Measurements from ENCODE around the gene PRDM16. TPM values are rescaled to one million over a fixed set of nuclear protein-coding genes. Genes with fewer than 3 reads are reported as not detected.
"Not testable (repeated sequence)": the region's sequence is repeated elsewhere in the genome, so short reads cannot be mapped to it uniquely, and the experiment has no call there.

PRDM16 gene
- polyA plus RNA-seq, 2 donors = 0.15 to 0.28 TPM

DNA sequence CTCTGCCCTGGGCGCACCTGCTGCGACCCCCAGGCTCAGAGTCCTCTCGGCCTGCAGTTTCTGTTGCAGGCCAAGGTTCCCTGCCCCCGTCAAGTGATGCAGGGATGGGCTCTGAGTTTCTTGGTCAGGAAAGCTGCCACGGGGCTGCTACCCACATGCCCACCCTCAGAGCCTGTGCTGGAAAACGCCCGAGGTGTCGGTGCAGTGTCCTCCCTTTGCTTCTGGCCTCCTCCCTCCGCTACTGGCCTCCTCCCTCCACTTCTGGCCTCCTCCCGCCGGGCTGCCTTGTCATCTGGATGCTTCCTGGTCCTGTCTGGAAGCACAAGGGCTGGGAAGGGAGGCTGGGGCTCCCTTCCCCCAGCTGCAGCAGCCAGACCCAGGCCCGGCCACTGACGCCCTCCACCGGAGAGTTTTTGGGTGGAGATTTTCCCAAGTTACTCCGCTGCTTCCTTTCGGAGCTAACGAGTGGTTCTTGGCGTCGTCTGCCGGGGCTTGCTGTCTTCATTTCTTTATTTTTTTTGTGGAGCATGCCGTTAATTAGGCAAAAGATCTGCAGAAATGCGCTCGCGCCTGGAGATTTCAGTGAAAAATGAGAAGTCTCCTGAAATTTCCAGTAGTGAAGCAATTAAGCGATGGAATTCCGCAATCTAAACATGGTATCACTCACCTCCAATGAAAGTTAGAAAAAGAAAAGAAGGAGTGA, 17.4 kb downstream of the PRDM16 start:
- no peak overlapping the region for H3K4me3 ChIP-seq (ENCODE audit: low read depth in 1 of 2, low read length in 2 of 2)

DNA sequence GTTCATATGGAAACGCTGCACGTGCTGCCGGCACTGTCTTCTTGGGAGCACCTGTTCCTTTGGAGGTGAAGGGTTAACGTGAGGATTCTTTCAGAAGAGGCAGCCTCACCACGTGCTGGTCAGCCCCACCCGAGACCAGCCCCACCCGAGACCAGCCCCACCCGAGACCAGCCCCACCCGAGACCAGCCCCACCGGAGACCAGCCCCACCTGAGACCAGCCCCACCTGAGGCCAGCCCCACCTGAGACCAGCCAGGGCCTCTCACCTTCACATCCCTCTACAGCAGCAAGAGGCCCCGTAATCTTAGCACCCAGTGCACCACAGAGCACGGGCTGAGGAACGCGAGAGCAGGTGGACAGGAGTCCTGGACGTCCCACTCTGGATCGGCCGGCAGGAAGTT, 18.0 kb downstream of the PRDM16 start:
- Histone ChIP-seq H3K4me1 (ENCODE audit: control insufficient read depth in 2 of 2, insufficient read depth in 2 of 2, low read length in 1 of 2) (no peaks in the 10 kb centered on the region), H3K27ac (ENCODE audit: low read depth in 2 of 2, low read length in 1 of 2) (no peak overlapping the region), H3K36me3 (ENCODE audit: control insufficient read depth in 2 of 2, insufficient read depth in 2 of 2, low read length in 1 of 2) (no peaks in the 10 kb centered on the region), H3K9me3 (ENCODE audit: control insufficient read depth in 2 of 2, insufficient read depth in 1 of 2, low read depth in 1 of 2, low read length in 1 of 2) (no peaks in the 10 kb centered on the region), H3K27me3 (ENCODE audit: control insufficient read depth in 1 of 2, insufficient read depth in 2 of 2, low read length in 2 of 2) (no peaks in the 10 kb centered on the region), H3K4me3 (ENCODE audit: low read depth in 1 of 2, low read length in 2 of 2) (no peak overlapping the region)
- WGBS, 2 donors = 62 to 70% methylated on average over 17 of the region's 17 CpGs

More for the DNA sequence above, 17.4 kb downstream of the PRDM16 start:
- H3K27ac ChIP-seq (ENCODE audit: low read depth in 2 of 2, low read length in 1 of 2) = no peak overlapping the region
- no peaks in the 10 kb centered on the region for H3K36me3 ChIP-seq (ENCODE audit: control insufficient read depth in 2 of 2, insufficient read depth in 2 of 2, low read length in 1 of 2)
- no peaks in the 10 kb centered on the region for H3K4me1 ChIP-seq (ENCODE audit: control insufficient read depth in 2 of 2, insufficient read depth in 2 of 2, low read length in 1 of 2)
- 86% methylated on average over 25 to 26 of the region's 26 CpGs for WGBS, 2 donors
- no peaks in the 10 kb centered on the region for H3K9me3 ChIP-seq (ENCODE audit: control insufficient read depth in 2 of 2, insufficient read depth in 1 of 2, low read depth in 1 of 2, low read length in 1 of 2)
- no peaks in the 10 kb centered on the region for H3K27me3 ChIP-seq (ENCODE audit: control insufficient read depth in 1 of 2, insufficient read depth in 2 of 2, low read length in 2 of 2)

DNA sequence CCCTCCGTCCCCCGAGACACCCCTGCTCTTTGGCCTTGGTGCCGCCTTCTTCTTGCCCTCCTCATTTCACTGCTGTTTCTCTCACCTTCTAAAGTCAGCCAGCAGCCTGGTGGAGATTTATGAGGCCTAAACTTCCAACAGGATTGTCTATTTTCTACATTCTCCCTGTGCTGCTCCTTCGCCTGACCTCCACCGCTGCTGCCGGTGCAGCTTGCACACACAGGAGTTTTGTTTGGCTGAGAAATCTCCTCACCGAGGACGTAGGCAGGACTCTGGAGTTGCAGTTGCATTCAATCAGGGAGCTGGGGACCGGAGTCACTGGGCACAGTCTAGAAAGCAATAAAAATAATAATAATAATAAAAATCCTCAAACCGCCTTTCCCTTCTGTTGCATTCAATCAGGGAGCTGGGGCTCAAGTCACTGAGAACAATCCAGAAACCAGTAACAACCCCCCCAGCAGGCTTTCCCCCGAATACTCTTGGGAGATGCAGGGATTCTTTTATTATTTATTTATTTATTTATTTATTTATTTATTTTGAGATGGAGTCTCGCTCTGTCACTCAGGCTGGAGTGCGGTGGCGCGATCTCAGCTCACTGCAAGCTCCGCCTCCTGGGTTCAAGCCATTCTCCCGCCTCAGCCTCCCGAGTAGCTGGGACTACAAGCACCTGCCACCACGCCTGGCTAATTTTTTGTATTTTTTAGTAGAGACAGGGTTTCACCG, 19.1 kb downstream of the PRDM16 start:
- not testable (repeated sequence) for H3K9me3 ChIP-seq (ENCODE audit: control insufficient read depth in 2 of 2, insufficient read depth in 1 of 2, low read depth in 1 of 2, low read length in 1 of 2); H3K27ac ChIP-seq (ENCODE audit: low read depth in 2 of 2, low read length in 1 of 2); H3K4me1 ChIP-seq (ENCODE audit: control insufficient read depth in 2 of 2, insufficient read depth in 2 of 2, low read length in 1 of 2); H3K4me3 ChIP-seq (ENCODE audit: low read depth in 1 of 2, low read length in 2 of 2); H3K36me3 ChIP-seq (ENCODE audit: control insufficient read depth in 2 of 2, insufficient read depth in 2 of 2, low read length in 1 of 2); H3K27me3 ChIP-seq (ENCODE audit: control insufficient read depth in 1 of 2, insufficient read depth in 2 of 2, low read length in 2 of 2)
- 84% methylated on average over 20 of the region's 20 CpGs for WGBS, 2 donors

DNA sequence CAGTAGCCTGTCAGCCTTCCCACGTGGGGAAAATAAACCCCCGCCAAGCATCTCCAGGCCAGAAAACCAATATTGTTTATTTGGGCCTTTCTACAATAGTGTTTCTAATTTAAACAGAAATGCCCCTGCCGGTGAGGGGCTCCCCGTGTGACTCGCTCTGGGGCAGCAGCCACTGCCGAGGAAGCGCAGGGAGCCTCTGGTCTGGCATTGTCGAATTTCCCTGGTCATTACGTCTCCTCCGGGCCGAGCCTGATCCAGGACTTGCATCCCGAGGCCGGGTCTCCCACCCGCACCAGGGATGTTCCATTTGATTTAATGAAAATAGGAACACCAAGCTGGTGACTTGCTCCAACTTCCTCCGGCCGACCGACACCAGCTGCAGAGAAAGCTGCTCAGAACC, 20.5 kb downstream of the PRDM16 start:
- Histone ChIP-seq H3K36me3 (ENCODE audit: control insufficient read depth in 2 of 2, insufficient read depth in 2 of 2, low read length in 1 of 2) (no peaks in the 10 kb centered on the region), H3K4me3 (ENCODE audit: low read depth in 1 of 2, low read length in 2 of 2) (no peak overlapping the region), H3K9me3 (ENCODE audit: control insufficient read depth in 2 of 2, insufficient read depth in 1 of 2, low read depth in 1 of 2, low read length in 1 of 2) (no peaks in the 10 kb centered on the region), H3K27ac (ENCODE audit: low read depth in 2 of 2, low read length in 1 of 2) (no peak overlapping the region), H3K4me1 (ENCODE audit: control insufficient read depth in 2 of 2, insufficient read depth in 2 of 2, low read length in 1 of 2) (no peaks in the 10 kb centered on the region), H3K27me3 (ENCODE audit: control insufficient read depth in 1 of 2, insufficient read depth in 2 of 2, low read length in 2 of 2) (no peaks in the 10 kb centered on the region)
- 78 to 88% methylated on average over 17 of the region's 17 CpGs for WGBS, 2 donors

DNA sequence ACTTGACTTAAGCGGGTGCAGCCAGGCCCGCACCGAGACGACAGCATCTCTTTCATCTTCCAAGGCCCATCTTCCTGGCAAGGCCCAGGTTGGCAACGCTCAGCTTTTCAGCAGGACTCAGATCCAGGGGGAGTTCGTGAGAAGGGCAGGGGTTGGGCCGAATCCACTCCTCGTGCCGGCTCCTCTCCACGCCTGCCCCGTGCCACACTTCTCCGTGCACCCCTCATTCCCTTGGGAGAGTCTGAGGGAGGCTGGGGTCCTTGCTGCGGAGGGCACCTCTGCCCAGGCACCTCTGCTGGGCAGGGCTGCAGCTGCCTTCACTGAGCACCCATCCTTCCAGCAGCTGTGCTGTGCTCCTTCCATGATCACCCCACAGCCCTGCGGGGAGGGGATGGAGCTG, 22.3 kb downstream of the PRDM16 start:
- no peaks in the 10 kb centered on the region for H3K36me3 ChIP-seq (ENCODE audit: control insufficient read depth in 2 of 2, insufficient read depth in 2 of 2, low read length in 1 of 2)
- no peaks in the 10 kb centered on the region for H3K4me1 ChIP-seq (ENCODE audit: control insufficient read depth in 2 of 2, insufficient read depth in 2 of 2, low read length in 1 of 2)
- no peaks in the 10 kb centered on the region for H3K27me3 ChIP-seq (ENCODE audit: control insufficient read depth in 1 of 2, insufficient read depth in 2 of 2, low read length in 2 of 2)
- no peaks in the 10 kb centered on the region for H3K9me3 ChIP-seq (ENCODE audit: control insufficient read depth in 2 of 2, insufficient read depth in 1 of 2, low read depth in 1 of 2, low read length in 1 of 2)
- no peak overlapping the region for H3K27ac ChIP-seq (ENCODE audit: low read depth in 2 of 2, low read length in 1 of 2)
- WGBS, 2 donors = 89 to 90% methylated on average over 11 to 14 of the region's 14 CpGs
- H3K4me3 ChIP-seq (ENCODE audit: low read depth in 1 of 2, low read length in 2 of 2) = no peak overlapping the region

DNA sequence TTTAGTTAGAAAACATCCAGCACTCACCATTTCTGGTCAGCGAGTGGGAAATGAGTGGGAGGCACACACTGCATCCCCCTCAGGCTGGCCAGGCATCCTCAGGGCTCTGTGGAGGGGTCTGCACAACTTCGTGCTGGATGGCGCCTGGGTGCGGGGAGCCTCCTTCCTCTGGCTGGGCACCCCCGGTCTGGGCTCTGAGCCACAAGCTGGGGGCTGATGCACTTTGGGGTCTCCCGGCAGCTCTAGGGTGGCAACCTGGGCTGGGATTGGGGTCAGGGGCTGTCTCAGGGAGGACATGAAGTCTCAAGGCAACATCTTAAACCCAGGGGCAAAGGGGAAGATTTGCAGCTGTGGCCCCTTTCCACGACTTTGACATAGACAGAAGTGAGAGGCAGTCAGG, 23.5 kb downstream of the PRDM16 start:
- no peak overlapping the region for H3K27ac ChIP-seq (ENCODE audit: low read depth in 2 of 2, low read length in 1 of 2)
- no peaks in the 10 kb centered on the region for H3K9me3 ChIP-seq (ENCODE audit: control insufficient read depth in 2 of 2, insufficient read depth in 1 of 2, low read depth in 1 of 2, low read length in 1 of 2)
- 82 to 83% methylated on average over 7 of the region's 7 CpGs for WGBS, 2 donors
- H3K4me1 ChIP-seq (ENCODE audit: control insufficient read depth in 2 of 2, insufficient read depth in 2 of 2, low read length in 1 of 2) = no peaks in the 10 kb centered on the region
- H3K36me3 ChIP-seq (ENCODE audit: control insufficient read depth in 2 of 2, insufficient read depth in 2 of 2, low read length in 1 of 2) = no peaks in the 10 kb centered on the region
- H3K4me3 ChIP-seq (ENCODE audit: low read depth in 1 of 2, low read length in 2 of 2) = no peak overlapping the region
- no peaks in the 10 kb centered on the region for H3K27me3 ChIP-seq (ENCODE audit: control insufficient read depth in 1 of 2, insufficient read depth in 2 of 2, low read length in 2 of 2)

DNA sequence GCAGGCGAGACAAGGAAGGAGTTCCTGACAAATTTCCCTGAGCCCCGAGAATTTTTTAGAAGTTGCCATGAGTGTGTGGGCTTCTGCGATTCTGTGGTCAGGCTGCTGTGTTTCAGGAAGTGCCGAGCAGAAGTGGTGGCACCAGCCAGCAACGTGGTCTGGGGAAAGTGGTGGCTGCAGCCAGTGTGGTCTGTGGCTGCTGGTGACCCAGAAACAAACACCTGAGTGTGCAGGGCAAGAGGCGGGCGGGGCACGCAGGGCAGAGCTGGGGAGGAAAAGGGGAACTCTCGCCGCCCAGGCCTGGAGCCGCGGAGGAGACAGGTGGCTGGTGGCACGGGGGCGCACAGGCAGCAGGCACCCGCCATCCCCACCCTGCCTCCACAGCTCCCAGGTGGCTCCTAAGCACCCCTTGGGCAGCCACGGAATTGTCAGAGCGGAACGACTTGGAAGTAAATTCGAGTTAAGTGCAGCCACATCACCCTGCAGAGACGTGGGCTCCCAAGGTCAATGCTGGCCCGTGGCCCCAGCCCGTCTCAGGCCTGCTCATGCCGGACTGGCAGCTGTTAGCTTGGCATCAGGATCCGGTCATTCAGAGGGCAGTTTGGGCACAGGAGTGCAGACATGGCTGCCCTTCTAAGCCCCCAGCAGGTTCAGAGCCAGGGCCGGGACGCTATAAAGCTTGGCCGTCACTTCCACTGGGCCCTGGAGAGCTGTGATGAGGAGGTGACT, 25.1 kb downstream of the PRDM16 start:
- WGBS, 2 donors = 58 to 67% methylated on average over 27 of the region's 27 CpGs
- Histone ChIP-seq H3K27ac (ENCODE audit: low read depth in 2 of 2, low read length in 1 of 2) (no peak overlapping the region), H3K36me3 (ENCODE audit: control insufficient read depth in 2 of 2, insufficient read depth in 2 of 2, low read length in 1 of 2) (no peaks in the 10 kb centered on the region)

DNA sequence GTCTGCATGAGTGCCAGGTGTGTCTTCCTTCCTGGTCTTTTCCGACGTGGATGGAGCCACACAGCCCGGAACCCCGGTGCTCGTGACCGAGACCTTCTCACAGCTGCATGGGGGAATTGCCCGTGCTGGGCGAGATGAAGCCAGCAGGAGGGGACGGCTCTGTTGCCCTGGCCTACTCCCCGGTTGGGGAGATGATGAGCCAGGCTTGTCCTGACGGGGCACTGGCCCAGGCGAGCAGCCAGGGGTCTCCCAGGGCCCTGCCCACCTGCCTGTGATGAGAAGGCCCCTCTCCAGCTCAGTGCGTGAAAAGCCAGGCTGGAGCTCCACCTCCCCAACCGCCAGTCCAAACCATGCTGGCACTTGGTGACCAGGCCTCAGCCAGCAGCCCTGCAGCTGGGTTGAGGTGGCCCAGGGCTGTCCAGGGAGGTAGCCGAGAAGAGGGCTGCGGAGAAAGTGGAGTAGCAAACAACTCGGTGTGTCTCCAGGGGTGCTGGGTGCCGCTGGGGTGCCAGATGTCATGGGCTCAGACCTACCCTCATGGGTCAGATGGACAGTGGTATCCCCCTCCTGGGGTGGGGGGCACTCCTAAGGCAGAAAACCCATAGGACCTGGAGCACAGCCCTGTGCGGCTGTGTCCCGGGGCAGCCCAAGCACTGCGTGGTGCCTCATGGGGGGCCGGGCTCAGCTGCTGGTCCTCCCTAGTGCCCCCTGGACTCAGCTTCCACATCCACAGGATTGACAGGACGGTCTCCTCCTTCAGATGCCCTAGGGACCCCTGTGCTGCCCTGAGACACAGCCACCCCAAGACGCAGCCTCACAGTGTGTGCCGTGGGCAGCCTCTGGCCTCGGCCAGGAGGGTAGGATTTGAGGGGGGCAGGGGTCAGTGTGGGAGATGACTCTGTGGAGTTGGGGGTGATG, 26.1 kb downstream of the PRDM16 start:
- no peaks in the 10 kb centered on the region for H3K36me3 ChIP-seq (ENCODE audit: control insufficient read depth in 2 of 2, insufficient read depth in 2 of 2, low read length in 1 of 2)
- no peaks in the 10 kb centered on the region for H3K4me1 ChIP-seq (ENCODE audit: control insufficient read depth in 2 of 2, insufficient read depth in 2 of 2, low read length in 1 of 2)
- no peak overlapping the region for H3K27ac ChIP-seq (ENCODE audit: low read depth in 2 of 2, low read length in 1 of 2)
- H3K9me3 ChIP-seq (ENCODE audit: control insufficient read depth in 2 of 2, insufficient read depth in 1 of 2, low read depth in 1 of 2, low read length in 1 of 2) = no peaks in the 10 kb centered on the region
- no peak overlapping the region for H3K4me3 ChIP-seq (ENCODE audit: low read depth in 1 of 2, low read length in 2 of 2)
- 84 to 85% methylated on average over 26 of the region's 26 CpGs for WGBS, 2 donors
- H3K27me3 ChIP-seq (ENCODE audit: control insufficient read depth in 1 of 2, insufficient read depth in 2 of 2, low read length in 2 of 2) = no peaks in the 10 kb centered on the region

More for the DNA sequence above, 25.1 kb downstream of the PRDM16 start:
- H3K4me3 ChIP-seq (ENCODE audit: low read depth in 1 of 2, low read length in 2 of 2) = no peak overlapping the region
- no peaks in the 10 kb centered on the region for H3K27me3 ChIP-seq (ENCODE audit: control insufficient read depth in 1 of 2, insufficient read depth in 2 of 2, low read length in 2 of 2)
- H3K9me3 ChIP-seq (ENCODE audit: control insufficient read depth in 2 of 2, insufficient read depth in 1 of 2, low read depth in 1 of 2, low read length in 1 of 2) = no peaks in the 10 kb centered on the region
- no peaks in the 10 kb centered on the region for H3K4me1 ChIP-seq (ENCODE audit: control insufficient read depth in 2 of 2, insufficient read depth in 2 of 2, low read length in 1 of 2)

DNA sequence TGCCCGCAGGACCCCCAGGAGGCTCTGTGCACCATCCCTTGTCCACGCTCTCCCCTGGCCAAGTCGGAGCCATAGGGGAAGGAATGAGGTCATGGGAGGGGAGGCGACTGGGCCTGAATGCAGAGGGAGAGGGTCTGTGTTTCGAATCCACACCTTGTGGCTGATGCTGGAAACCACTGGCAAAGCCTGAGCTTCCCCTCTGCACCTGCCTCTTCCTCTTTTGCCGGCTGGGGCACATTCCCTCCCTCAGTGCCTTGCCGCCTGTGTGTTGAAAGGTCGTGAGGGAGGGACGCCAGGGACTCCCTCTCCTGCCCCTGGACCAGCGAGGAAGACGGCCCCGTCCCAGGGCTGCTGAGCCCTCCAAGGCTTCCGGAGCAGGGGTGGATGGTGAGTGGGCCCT, 27.3 kb downstream of the PRDM16 start:
- no peaks in the 10 kb centered on the region for H3K4me1 ChIP-seq (ENCODE audit: control insufficient read depth in 2 of 2, insufficient read depth in 2 of 2, low read length in 1 of 2)
- no peaks in the 10 kb centered on the region for H3K36me3 ChIP-seq (ENCODE audit: control insufficient read depth in 2 of 2, insufficient read depth in 2 of 2, low read length in 1 of 2)
- H3K9me3 ChIP-seq (ENCODE audit: control insufficient read depth in 2 of 2, insufficient read depth in 1 of 2, low read depth in 1 of 2, low read length in 1 of 2) = no peaks in the 10 kb centered on the region
- no peak overlapping the region for H3K4me3 ChIP-seq (ENCODE audit: low read depth in 1 of 2, low read length in 2 of 2)
- no peaks in the 10 kb centered on the region for H3K27me3 ChIP-seq (ENCODE audit: control insufficient read depth in 1 of 2, insufficient read depth in 2 of 2, low read length in 2 of 2)
- no peak overlapping the region for H3K27ac ChIP-seq (ENCODE audit: low read depth in 2 of 2, low read length in 1 of 2)
- WGBS, 2 donors = 69% methylated on average over 12 to 13 of the region's 13 CpGs

Data from esophagus (tissue), 2 donors.